ENCODE results near the gene COX5A. TPM values are rescaled to one million over a fixed set of nuclear protein-coding genes. Genes with fewer than 3 reads are reported as not detected.

The COX5A gene
- total and polyA plus RNA-seq, 2 of the 13 experiments (the other 11 are each of a cell fraction or from before 2014, with no cell fraction given), result 158 to 218 TPM

DNA sequence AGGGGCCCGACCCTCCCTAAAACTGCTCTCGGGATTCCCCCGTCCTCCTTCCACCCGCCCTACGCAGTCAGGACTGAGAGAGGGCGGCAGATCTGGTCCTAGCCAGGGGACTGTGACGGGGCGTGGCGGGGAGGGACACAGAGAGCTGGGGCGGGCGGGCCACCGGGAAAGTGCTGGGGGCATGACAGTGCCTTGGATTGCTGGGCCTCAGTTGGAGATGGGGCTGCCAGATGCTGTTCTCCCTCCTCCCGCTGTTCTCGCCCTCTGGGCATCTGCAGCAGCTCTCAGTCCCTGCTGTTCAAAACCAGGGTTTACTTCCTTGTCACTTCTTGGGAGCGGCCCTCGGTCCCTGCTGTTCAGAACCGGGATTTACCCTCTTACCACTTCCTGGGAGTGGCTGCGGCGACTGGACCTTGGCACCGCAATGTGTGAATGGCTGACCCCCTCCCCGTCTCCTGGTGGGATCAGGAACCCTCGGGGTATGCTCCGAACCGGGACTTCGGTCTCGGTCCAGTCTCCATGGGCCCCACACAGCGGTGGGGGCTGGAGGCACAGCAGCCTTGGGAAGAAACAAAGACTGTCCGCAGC, 20.5 kb upstream of the COX5A start (continued):
- TF ChIP-seq, protein P1, sequence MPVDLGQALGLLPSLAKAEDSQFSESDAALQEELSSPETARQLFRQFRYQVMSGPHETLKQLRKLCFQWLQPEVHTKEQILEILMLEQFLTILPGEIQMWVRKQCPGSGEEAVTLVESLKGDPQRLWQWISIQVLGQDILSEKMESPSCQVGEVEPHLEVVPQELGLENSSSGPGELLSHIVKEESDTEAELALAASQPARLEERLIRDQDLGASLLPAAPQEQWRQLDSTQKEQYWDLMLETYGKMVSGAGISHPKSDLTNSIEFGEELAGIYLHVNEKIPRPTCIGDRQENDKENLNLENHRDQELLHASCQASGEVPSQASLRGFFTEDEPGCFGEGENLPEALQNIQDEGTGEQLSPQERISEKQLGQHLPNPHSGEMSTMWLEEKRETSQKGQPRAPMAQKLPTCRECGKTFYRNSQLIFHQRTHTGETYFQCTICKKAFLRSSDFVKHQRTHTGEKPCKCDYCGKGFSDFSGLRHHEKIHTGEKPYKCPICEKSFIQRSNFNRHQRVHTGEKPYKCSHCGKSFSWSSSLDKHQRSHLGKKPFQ (CRISPR knock-in tag; IDR thresholded peaks at IDR 0.05; ENCODE audit: insufficient replicate concordance), result no peak
- no peak for TF ChIP-seq MED8 (CRISPR knock-in tag; IDR thresholded peaks at IDR 0.05; ENCODE audit: insufficient replicate concordance)
- TF ChIP-seq ZNF446 (CRISPR knock-in tag; IDR thresholded peaks at IDR 0.05), result no peak
- TF ChIP-seq TERF1 (CRISPR knock-in tag; IDR thresholded peaks at IDR 0.05), result no peak
- peak; percentile 24 for TF ChIP-seq YY1 (IDR thresholded peaks at IDR 0.05; ENCODE audit: insufficient read depth, insufficient replicate concordance, low read depth, low read length)
- TF ChIP-seq ZNF629 (CRISPR knock-in tag; conservative IDR thresholded peaks at IDR 0.05), result no peak
- TF ChIP-seq ZKSCAN8 (CRISPR knock-in tag; IDR thresholded peaks at IDR 0.05; ENCODE audit: borderline replicate concordance), result no peak
- no peak for TF ChIP-seq RBAK (CRISPR knock-in tag; IDR thresholded peaks at IDR 0.05)
- no peak for TF ChIP-seq FOXC1 (CRISPR knock-in tag; IDR thresholded peaks at IDR 0.05; ENCODE audit: borderline replicate concordance)
- no peak for TF ChIP-seq ASH2L (IDR thresholded peaks at IDR 0.05; ENCODE audit: insufficient read length, low read depth, low read length)
- no peak for TF ChIP-seq ZNF782 (CRISPR knock-in tag; IDR thresholded peaks at IDR 0.05; ENCODE audit: borderline replicate concordance)
- no peak for TF ChIP-seq SRSF9 (IDR thresholded peaks at IDR 0.05; ENCODE audit: borderline replicate concordance, insufficient read depth, low read depth, low read length, poor library complexity, severe bottlenecking)
- no peak for TF ChIP-seq XRCC5 (optimal IDR thresholded peaks at IDR 0.05; ENCODE audit: low read length)
- no peak for TF ChIP-seq HNRNPK (IDR thresholded peaks at IDR 0.05; ENCODE audit: low read depth, low read length, poor library complexity, severe bottlenecking)
- no peak for TF ChIP-seq ZNF329 (CRISPR knock-in tag; IDR thresholded peaks at IDR 0.05; ENCODE audit: low read depth)
- no peak for TF ChIP-seq HMGA1 (CRISPR knock-in tag; conservative IDR thresholded peaks at IDR 0.05)
- TF ChIP-seq ZNF616 (CRISPR knock-in tag; IDR thresholded peaks at IDR 0.05; ENCODE audit: low read depth), result no peak
- no peak for TF ChIP-seq ZNF318 (CRISPR knock-in tag; IDR thresholded peaks at IDR 0.05)

Measured in HepG2 (cell line).